GM19193 (cell line): ENCODE measurements around the gene HSPA12A.

ENCODE experiments used
- POLR2A ChIP-seq: IDR thresholded peaks from 4 replicates; pipeline ENCODE4 v1.6.1; 2011; ENCODE audit not compliant: insufficient read depth, insufficient read length; ENCODE audit errors: extremely low read depth

The HSPA12A gene

GRCh38 chr10:116740971-116741370, 1.4 kb downstream of the HSPA12A start:
- TF ChIP-seq POLR2A: no peak

- TF ChIP-seq POLR2A: no peak
Measured at GRCh38 chr10:116738339-116738738, 4.0 kb downstream of the HSPA12A start.

- TF ChIP-seq POLR2A: no peak
Measured at GRCh38 chr10:116737627-116738327, 4.6 kb downstream of the HSPA12A start.

GRCh38 chr10:116733566-116733965, 8.8 kb downstream of the HSPA12A start:
- TF ChIP-seq POLR2A: no peak

- no peak for TF ChIP-seq POLR2A
Measured at GRCh38 chr10:116732573-116732972, 9.8 kb downstream of the HSPA12A start.

DNA sequence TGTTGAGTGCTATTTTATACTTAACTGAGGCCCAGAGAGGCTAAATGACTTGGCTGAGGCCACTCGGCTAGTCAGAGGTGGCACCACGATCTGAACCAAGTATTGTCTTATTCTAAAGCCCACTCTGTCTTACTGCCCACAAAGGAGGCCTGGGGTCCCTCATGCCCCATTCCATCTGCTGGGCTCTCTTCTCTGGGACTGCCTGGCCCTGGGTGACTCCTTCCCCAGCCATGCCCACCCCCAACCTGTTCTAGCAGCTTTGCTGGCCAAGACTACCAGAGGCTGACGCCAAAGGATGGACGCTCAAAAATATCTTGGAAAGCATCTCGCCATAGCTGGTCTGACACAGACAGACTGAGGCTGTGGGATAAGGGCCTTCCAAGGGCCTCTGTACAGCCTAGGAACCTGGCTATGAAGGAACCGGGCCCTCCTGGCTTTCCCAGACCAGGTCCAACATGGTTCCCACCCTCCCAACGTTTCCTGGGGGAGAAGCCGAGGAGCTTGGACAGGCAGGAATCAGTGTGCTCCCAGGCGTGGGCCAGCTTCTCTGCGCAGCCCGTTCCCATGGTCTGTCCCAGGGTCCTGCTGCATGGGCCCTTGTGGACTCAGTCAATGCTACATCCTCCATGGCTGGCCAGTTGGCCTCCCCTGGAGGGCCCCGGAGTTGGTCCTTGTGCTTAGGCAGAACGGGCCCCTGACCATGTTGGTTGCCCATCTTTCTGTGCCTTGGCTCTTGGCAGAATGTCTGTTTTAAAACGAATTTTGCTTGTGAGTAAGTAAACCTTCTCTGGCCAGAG, 11.7 kb downstream of the HSPA12A start:
- TF ChIP-seq POLR2A: no peak

- no peak for TF ChIP-seq POLR2A
Measured at GRCh38 chr10:116729243-116729642, 13.1 kb downstream of the HSPA12A start.

DNA sequence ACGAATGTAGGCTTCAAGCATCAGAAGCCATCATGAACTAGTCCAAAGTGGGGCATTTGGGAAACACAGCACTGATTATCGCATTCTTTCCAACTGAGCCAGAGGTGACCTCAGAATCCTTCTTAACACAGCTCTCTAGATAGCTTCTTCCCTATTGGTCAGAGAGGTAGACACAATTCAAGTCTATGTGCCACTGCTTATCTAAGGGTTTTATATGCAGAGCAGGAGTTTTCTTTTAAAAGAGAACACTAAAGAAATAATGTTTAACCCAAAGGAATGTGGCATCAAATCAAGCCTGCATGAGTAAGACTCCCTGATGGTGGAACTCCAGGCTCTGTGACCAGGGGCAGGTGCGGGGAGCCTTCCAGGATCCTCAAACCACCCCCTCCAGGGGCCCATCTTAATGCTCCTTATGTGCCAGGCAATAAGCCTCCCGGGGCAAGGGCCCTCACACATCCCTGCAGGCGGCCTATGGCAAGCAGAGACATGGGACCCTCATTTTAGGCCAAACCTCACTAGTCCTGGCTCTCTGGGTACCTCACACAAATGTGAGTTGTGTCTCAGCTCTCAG, 13.8 kb downstream of the HSPA12A start:
- no peak for TF ChIP-seq POLR2A

- no peak for TF ChIP-seq POLR2A
Measured at GRCh38 chr10:116723428-116724281, 18.7 kb downstream of the HSPA12A start.

DNA sequence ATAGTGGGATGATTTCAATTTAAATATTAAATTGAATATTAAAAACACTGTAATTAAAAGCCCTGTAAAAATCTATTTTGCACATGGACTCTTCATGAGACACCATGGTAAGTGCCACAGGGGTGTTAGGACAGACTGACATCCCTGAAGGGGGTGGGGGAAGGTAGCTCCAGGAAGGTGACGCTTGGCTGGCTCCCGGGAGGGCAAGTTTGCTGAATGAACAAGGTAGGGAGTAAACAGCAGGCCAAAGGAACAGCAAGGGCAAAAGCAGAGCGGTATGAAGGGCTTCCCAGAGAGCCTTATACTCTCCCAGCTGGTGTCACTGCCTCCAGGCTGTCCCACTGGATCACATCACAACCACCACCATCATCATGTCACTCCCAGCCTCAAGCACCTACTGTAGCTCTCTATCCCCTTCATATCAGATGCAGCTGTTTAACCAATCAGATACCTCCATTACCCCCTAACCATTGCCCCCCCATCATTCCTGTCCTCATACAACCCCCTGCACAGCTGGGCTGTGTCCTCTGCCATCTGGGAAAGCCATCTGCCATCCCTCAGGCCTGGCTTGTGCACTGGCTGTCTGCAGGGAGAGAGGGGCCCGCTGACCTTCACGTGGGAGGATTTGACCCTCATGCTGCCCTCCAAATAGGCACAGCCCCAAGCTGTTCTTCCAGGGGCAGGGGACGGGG, 19.5 kb downstream of the HSPA12A start:
- TF ChIP-seq POLR2A: no peak

DNA sequence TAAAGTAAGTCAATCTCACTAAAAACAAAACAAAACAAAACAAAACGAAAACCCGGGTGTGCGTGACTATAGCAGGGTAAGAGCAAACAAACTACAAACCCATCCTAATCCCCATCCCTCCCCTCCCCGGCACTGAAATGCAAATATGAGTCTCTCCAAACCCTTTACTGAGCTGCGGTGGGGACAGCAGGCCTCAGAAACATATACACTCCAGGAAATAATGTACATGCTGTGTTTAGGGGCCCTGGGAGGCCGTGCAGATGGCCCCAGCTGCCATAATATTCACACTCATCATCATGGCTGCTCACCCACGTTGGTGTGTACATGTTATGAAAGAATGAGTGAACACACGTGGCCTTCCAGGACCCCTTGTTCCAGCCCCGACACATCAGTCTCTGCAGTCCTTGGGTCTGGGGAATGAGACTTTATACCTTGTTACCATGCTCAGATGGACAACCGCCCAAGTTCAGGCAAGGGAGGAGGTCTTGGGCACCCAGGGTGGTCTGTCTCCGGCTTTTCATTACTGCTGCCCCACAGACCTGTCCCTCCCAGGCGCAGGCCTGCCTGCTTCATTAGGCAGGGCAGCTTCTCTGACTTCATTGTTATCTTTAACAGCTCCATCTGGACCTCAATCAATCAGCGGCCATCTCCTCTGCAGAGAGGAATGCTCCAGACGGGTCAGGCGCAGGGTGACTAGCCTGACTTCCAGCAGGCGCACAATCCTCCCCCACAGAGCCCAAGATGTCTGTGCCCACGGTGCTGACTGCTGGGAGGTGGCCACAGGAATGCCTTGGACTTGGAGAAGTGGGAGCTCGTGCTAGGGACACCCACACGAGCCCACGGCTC, 20.6 kb downstream of the HSPA12A start:
- TF ChIP-seq POLR2A: no peak

- no peak for TF ChIP-seq POLR2A
Measured at GRCh38 chr10:116720668-116721546, 21.5 kb downstream of the HSPA12A start.
